Keratinocyte (primary cell): ENCODE results near the gene ASTN1. TPM values are rescaled to one million over a fixed set of nuclear protein-coding genes. Genes with fewer than 3 reads are reported as not detected.

Experiments used
- DNase-seq: peaks from one replicate; pipeline ENCODE4 v3.0.0-alpha.2; 2011; ENCODE audit warnings: low read depth, missing footprints, low spot score
- FAIRE-seq: peaks from 2 replicates; lab custom pipeline; 2011; peaks lifted over from hg19 to GRCh38; lab: Jason Lieb, UNC
- H2AFZ ChIP-seq: 2 replicates; pipeline ENCODE4 v1.6.0; 2012; ENCODE audit warnings: low read length, control low read depth, inconsistent platforms; ENCODE audit not compliant: control insufficient read depth
- H3K27ac ChIP-seq: 2 replicates; pipeline ENCODE4 v1.5.1; 2011; ENCODE audit warnings: low read length; ENCODE audit not compliant: control insufficient read depth, insufficient read depth
- H3K27me3 ChIP-seq: 3 replicates; pipeline ENCODE4 v1.6.0; 2011; ENCODE audit warnings: low read length; ENCODE audit not compliant: control insufficient read depth, insufficient read depth; ENCODE audit errors: extremely low read depth
- H3K36me3 ChIP-seq, 2 experiments: 2 replicates in 1 of 2; 3 replicates in 1 of 2; pipeline ENCODE4 v1.5.1; 2011; ENCODE audit warnings: low read length in 2 of 2, mild to moderate bottlenecking in 1 of 2; ENCODE audit not compliant: control insufficient read depth in 2 of 2, insufficient read depth in 2 of 2; ENCODE audit errors: extremely low read depth in 1 of 2
- H3K4me1 ChIP-seq: 3 replicates; pipeline ENCODE4 v1.5.1; 2011; ENCODE audit warnings: low read length; ENCODE audit not compliant: control insufficient read depth, insufficient read depth; ENCODE audit errors: extremely low read depth
- H3K4me2 ChIP-seq: 3 replicates; pipeline ENCODE4 v1.6.0; 2011; ENCODE audit warnings: low read depth, low read length; ENCODE audit not compliant: control insufficient read depth, insufficient read depth; ENCODE audit errors: extremely low read depth
- H3K4me3 ChIP-seq, 3 experiments: fragments of 200-600 bp in 1 of 3; sonication (generic) in 1 of 3; 2 replicates in 2 of 3; 3 replicates in 1 of 3; pipeline ENCODE4 v1.5.1; 2011 to 2016; ENCODE audit warnings: low read length in 3 of 3, mild to moderate bottlenecking in 3 of 3, control low read depth in 2 of 3, inconsistent platforms in 1 of 3, low read depth in 1 of 3, mixed read lengths in 1 of 3, mixed run types in 1 of 3, moderate library complexity in 1 of 3; ENCODE audit not compliant: control insufficient read depth in 2 of 3, insufficient read depth in 2 of 3; ENCODE audit errors: extremely low read depth in 1 of 3
- H3K79me2 ChIP-seq: 2 replicates; pipeline ENCODE4 v1.6.0; 2012; ENCODE audit warnings: low read length; ENCODE audit not compliant: control insufficient read depth, insufficient read depth
- H3K9ac ChIP-seq: 3 replicates; pipeline ENCODE4 v1.6.0; 2011; ENCODE audit warnings: low read length; ENCODE audit not compliant: control insufficient read depth, insufficient read depth; ENCODE audit errors: extremely low read depth
- H3K9me1 ChIP-seq: 3 replicates; pipeline ENCODE4 v1.6.0; 2011; ENCODE audit warnings: low read length; ENCODE audit not compliant: control insufficient read depth, insufficient read depth; ENCODE audit errors: extremely low read depth
- H3K9me3 ChIP-seq: 2 replicates; pipeline ENCODE4 v1.5.1; 2012; ENCODE audit warnings: low read depth, low read length; ENCODE audit not compliant: control insufficient read depth
- H4K20me1 ChIP-seq: 3 replicates; pipeline ENCODE4 v1.6.0; 2011; ENCODE audit warnings: low read length; ENCODE audit not compliant: control insufficient read depth, insufficient read depth; ENCODE audit errors: extremely low read depth
- EZH2 ChIP-seq: IDR thresholded peaks from one replicate; pipeline ENCODE4 v1.6.1; 2012; ENCODE audit warnings: inconsistent platforms, mild to moderate bottlenecking, low read length, moderate library complexity
- dilution Hi-C: fragments of 300-500 bp; cut with MboI; formaldehyde crosslinking; loops from one replicate; pipeline ENCODE4 v1.7.0; 2020; ENCODE audit warnings: low sequenced_read_pairs; ENCODE audit not compliant: extremely low pct_ligation_motif_present
- polyA plus RNA-seq, 5 experiments: library from polyadenylated mRNA; depleted of rRNA in 3 of 5; stranded (reverse) in 3 of 5; stranded (forward) in 1 of 5; unstranded in 1 of 5; fragments of >200 nt; gene quantifications; 1 replicate in 1 of 5; 2 replicates in 3 of 5; 3 replicates in 1 of 5; pipeline versions ENCODE4 v1.2.1 to v1.2.3, GENCODE V29; 2011 to 2012; ENCODE audit warnings: missing spikeins in 2 of 5, low read depth in 1 of 5, low replicate concordance in 1 of 5
- TF ChIP-seq, protein P1 (sequence below), 3 experiments: IDR thresholded peaks in 1 of 3; conservative IDR thresholded peaks in 1 of 3; optimal IDR thresholded peaks in 1 of 3; 2 replicates in 2 of 3; 3 replicates in 1 of 3; pipeline versions ENCODE3 to v1.5.1; 2011; ENCODE audit warnings: low read length in 3 of 3, mild to moderate bottlenecking in 3 of 3, moderate library complexity in 2 of 3, control low read depth in 1 of 3, inconsistent platforms in 1 of 3; ENCODE audit not compliant: insufficient read depth in 2 of 3; ENCODE audit errors: extremely low read depth in 1 of 3

Gene ASTN1
- polyA plus RNA-seq, 1 donor (not counting 4 experiments of a cell fraction or from before 2014, with no cell fraction given), result 0.08 TPM

DNA sequence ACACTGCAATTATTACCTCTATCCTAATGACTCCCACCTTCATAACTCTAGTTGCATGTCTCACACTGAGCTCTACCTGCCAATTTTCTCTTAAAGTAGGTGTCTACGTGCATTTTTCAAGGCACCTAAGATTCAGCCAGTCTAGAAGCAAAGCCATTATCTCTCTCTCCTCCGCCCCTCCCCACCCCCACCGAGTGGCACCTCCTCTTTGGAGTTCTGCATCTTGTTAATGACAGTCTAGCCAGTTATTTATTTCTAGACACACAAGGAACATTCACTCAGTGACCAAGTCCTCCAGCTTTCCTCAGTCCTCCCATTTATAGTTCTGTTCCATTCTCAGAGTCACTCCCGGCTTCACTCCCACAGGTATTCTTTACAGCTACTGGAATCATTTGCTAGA, 47.6 kb downstream of the ASTN1 start:
- TF ChIP-seq EZH2, result no peak
- TF ChIP-seq, protein P1, sequence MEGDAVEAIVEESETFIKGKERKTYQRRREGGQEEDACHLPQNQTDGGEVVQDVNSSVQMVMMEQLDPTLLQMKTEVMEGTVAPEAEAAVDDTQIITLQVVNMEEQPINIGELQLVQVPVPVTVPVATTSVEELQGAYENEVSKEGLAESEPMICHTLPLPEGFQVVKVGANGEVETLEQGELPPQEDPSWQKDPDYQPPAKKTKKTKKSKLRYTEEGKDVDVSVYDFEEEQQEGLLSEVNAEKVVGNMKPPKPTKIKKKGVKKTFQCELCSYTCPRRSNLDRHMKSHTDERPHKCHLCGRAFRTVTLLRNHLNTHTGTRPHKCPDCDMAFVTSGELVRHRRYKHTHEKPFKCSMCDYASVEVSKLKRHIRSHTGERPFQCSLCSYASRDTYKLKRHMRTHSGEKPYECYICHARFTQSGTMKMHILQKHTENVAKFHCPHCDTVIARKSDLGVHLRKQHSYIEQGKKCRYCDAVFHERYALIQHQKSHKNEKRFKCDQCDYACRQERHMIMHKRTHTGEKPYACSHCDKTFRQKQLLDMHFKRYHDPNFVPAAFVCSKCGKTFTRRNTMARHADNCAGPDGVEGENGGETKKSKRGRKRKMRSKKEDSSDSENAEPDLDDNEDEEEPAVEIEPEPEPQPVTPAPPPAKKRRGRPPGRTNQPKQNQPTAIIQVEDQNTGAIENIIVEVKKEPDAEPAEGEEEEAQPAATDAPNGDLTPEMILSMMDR (optimal IDR thresholded peaks at IDR 0.05 in 1 of 3, IDR thresholded peaks at IDR 0.05 in 1 of 3, conservative IDR thresholded peaks at IDR 0.05 in 1 of 3; ENCODE audit: extremely low read depth in 1 of 3, insufficient read depth in 2 of 3, low read length in 3 of 3), result no peak
- H3K79me2 ChIP-seq, result no peaks in the 10 kb centered on the region
- H3K9me1 ChIP-seq, result no peaks in the 10 kb centered on the region
- no peak overlapping the region for H3K27ac ChIP-seq
- no peak overlapping the region for H2AFZ ChIP-seq
- no peaks in the 10 kb centered on the region for H3K9me3 ChIP-seq
- DNase-seq (no peak), FAIRE-seq (no peak)
- dilution Hi-C loops, result no loop called here
- H3K9ac ChIP-seq, result no peak overlapping the region
- no peak overlapping the region for H3K4me3 ChIP-seq
- no peak overlapping the region for H3K4me2 ChIP-seq
- H4K20me1 ChIP-seq, result no peaks in the 10 kb centered on the region
- H3K4me1 ChIP-seq, result no peaks in the 10 kb centered on the region
- peaks cover 3% of the 10 kb centered on the region for H3K27me3 ChIP-seq
- no peaks in the 10 kb centered on the region for H3K36me3 ChIP-seq

DNA sequence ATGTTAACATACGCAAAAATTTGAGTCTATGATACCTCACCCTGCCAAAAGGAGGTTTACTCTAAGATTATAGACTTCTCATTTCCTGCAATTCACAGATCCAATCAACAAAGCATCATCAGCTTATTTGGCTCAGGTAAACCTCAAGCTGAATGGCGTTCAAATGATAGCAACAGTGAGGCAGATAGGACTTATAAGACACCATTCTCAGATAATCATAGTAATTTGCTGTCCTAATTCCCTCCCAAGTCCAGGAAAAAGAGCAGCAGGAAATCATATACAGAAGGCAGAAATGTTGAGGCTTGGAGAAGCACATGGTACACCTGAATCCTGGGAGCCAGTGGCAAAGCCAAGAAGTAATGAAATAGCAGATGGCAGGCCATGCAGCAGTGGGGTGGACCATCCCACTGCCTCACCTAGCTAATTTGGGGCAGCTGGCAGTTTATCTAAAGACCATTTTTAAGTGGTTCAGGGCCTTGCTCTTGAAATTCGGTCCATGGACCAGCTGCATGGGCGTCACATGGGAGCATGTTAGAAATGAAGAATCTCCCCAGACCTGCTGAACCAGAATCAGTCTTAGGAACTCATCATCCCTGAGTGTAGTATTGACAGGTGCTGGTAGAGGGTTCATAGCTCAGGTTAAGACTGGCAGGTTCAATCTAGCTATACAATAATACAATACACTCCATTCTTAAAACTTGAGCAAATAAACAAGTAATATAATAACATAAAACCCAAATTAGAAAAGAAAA, 57.7 kb downstream of the ASTN1 start:
- Histone ChIP-seq H3K4me1 (no peaks in the 10 kb centered on the region), H3K27ac (no peak overlapping the region), H3K4me2 (no peak overlapping the region), H3K27me3 (no peaks in the 10 kb centered on the region), H3K79me2 (no peaks in the 10 kb centered on the region), H3K9me1 (no peaks in the 10 kb centered on the region), H3K9ac (no peak overlapping the region), H3K9me3 (no peaks in the 10 kb centered on the region), H2AFZ (no peak overlapping the region), H3K4me3 (no peak overlapping the region), H4K20me1 (no peaks in the 10 kb centered on the region), H3K36me3 (no peaks in the 10 kb centered on the region)
- DNase-seq (no peak), FAIRE-seq (no peak)
- dilution Hi-C loops, result no loop called here
- TF ChIP-seq, protein P1 (optimal IDR thresholded peaks at IDR 0.05 in 1 of 3, IDR thresholded peaks at IDR 0.05 in 1 of 3, conservative IDR thresholded peaks at IDR 0.05 in 1 of 3; ENCODE audit: extremely low read depth in 1 of 3, insufficient read depth in 2 of 3, low read length in 3 of 3), result no peak
- TF ChIP-seq EZH2, result no peak
